ENCODE measurements around the gene EXO1. TPM values are rescaled to one million over a fixed set of nuclear protein-coding genes. Genes with fewer than 3 reads are reported as not detected.

EXO1 gene
- total and polyA plus RNA-seq, 9 of the 15 experiments (the other 6 are each of a cell fraction or from before 2014, with no cell fraction given): 36.0 to 125 (median 83.9) TPM

GRCh38 chr1:241847540-241847795, 536 bp upstream of the EXO1 start (continued):
- TF ChIP-seq ZNF280A (IDR thresholded peaks at IDR 0.05; ENCODE audit: low read depth, partially characterized antibody): no peak
- TF ChIP-seq SNRNP70 (optimal IDR thresholded peaks at IDR 0.05; ENCODE audit: low read depth, low read length): no peak
- no peak for TF ChIP-seq HDAC8 (tag; IDR thresholded peaks at IDR 0.05)
- no peak for TF ChIP-seq KLF1 (tag; IDR thresholded peaks at IDR 0.05)
- TF ChIP-seq SP2 (IDR thresholded peaks at IDR 0.05; ENCODE audit: extremely low read depth, low read depth, low read length, poor library complexity, severe bottlenecking): no peak
- TF ChIP-seq XRCC5 (IDR thresholded peaks at IDR 0.05; ENCODE audit: low read depth, low read length): no peak
- no peak for TF ChIP-seq PTRF (tag; IDR thresholded peaks at IDR 0.05)
- TF ChIP-seq SRF (CRISPR knock-in tag; IDR thresholded peaks at IDR 0.05): no peak
- TF ChIP-seq FOSL1 (tag; conservative IDR thresholded peaks at IDR 0.05): 0 out of 2 replicates have a peak, but pooled peaks have one; percentile 43
- peak in 1 of 2 experiments; percentile 59; a peak in 2 of 4 replicates for TF ChIP-seq ARNT (IDR thresholded peaks at IDR 0.05)
- TF ChIP-seq TEAD4 (IDR thresholded peaks at IDR 0.05; ENCODE audit: low read length): peak; percentile 27; the same call in 1 of the 2 replicates
- no peak for TF ChIP-seq TEAD4 (CRISPR knock-in tag; IDR thresholded peaks at IDR 0.05; ENCODE audit: borderline replicate concordance)
- no peak for TF ChIP-seq ZC3H11A (IDR thresholded peaks at IDR 0.05; ENCODE audit: low read depth, low read length)
- 0 out of 2 replicates have a peak, but pooled peaks have one; percentile 61 for TF ChIP-seq ZNF24 (IDR thresholded peaks at IDR 0.05)
- TF ChIP-seq MEF2A (IDR thresholded peaks at IDR 0.05; ENCODE audit: control insufficient read depth, low read depth, low read length): no peak
- no peak for TF ChIP-seq ERF (CRISPR knock-in tag; IDR thresholded peaks at IDR 0.05)
- no peak; a peak in 1 of 4 replicates for TF ChIP-seq CSDE1 (IDR thresholded peaks at IDR 0.05)
- TF ChIP-seq LCOR (CRISPR knock-in tag; IDR thresholded peaks at IDR 0.05): no peak; the same call in 1 of the 2 replicates
- no peak for TF ChIP-seq TRIM25 (IDR thresholded peaks at IDR 0.05; ENCODE audit: borderline replicate concordance)
- no peak for TF ChIP-seq MAFG (tag; conservative IDR thresholded peaks at IDR 0.05)
- no peak for TF ChIP-seq BCL6 (CRISPR knock-in tag; IDR thresholded peaks at IDR 0.05)
- TF ChIP-seq MCM7 (IDR thresholded peaks at IDR 0.05): no peak
- TF ChIP-seq NFIC (IDR thresholded peaks at IDR 0.05): 0 out of 2 replicates have a peak, but pooled peaks have one; percentile 4
- TF ChIP-seq DMBX1 (CRISPR knock-in tag; IDR thresholded peaks at IDR 0.05; ENCODE audit: borderline replicate concordance): peak; percentile 65; the same call in 1 of the 2 replicates
- TF ChIP-seq POLR2H (tag; IDR thresholded peaks at IDR 0.05; ENCODE audit: low read depth): peak; percentile 71
